Heart right ventricle (tissue), 16 donors: ENCODE results near the gene DBI. TPM values are rescaled to one million over a fixed set of nuclear protein-coding genes. Genes with fewer than 3 reads are reported as not detected.

Experiments used
- ATAC-seq, 8 donors: fragments of 200-7000 bp; cut with Tn5 transposase; one replicate each; pipeline ENCODE4 v1.9.1; 2020; ENCODE audit warnings: mild to moderate bottlenecking in 8 of 8, moderate library complexity in 8 of 8, moderate number of reproducible peaks in 1 of 8
- DNase-seq, 2 donors: peaks; one replicate each; pipeline ENCODE4 v3.0.0-alpha.2; 2020
- H3K27ac ChIP-seq, 10 donors: fragments of 200-600 bp; sonication (generic) in 2 of 10; one replicate each; pipeline versions ENCODE4 v1.5.0 to v1.8.0; 2020 to 2022; ENCODE audit warnings: mild to moderate bottlenecking in 3 of 10
- H3K27me3 ChIP-seq, 7 donors: fragments of 200-600 bp; one replicate each; pipeline ENCODE4 v1.8.0; 2021 to 2022; ENCODE audit warnings: mild to moderate bottlenecking in 2 of 7
- H3K36me3 ChIP-seq, 9 donors: fragments of 200-600 bp; sonication (generic) in 1 of 9; one replicate each; pipeline versions ENCODE4 v1.5.0 to v1.8.0; 2020 to 2022; ENCODE audit warnings: mild to moderate bottlenecking in 2 of 9
- H3K4me1 ChIP-seq, 9 donors: fragments of 200-600 bp; sonication (generic) in 1 of 9; one replicate each; pipeline versions ENCODE4 v1.5.0 to v1.8.0; 2020 to 2022; ENCODE audit warnings: mild to moderate bottlenecking in 4 of 9
- H3K4me3 ChIP-seq, 10 donors: fragments of 200-600 bp; sonication (generic) in 2 of 10; one replicate each; pipeline versions ENCODE4 v1.5.0 to v1.8.0; 2020 to 2022; ENCODE audit warnings: mild to moderate bottlenecking in 7 of 10, moderate library complexity in 2 of 10
- H3K9me3 ChIP-seq, 11 donors: fragments of 200-600 bp in 10 of 11; sonication (generic) in 2 of 11; one replicate each; pipeline versions ENCODE4 v1.5.0 to v1.8.0; 2013 to 2022; ENCODE audit warnings: mild to moderate bottlenecking in 2 of 11, control low read depth in 1 of 11, moderate library complexity in 1 of 11
- CTCF ChIP-seq, 9 donors: fragments of 200-600 bp; sonication (generic) in 2 of 9; IDR thresholded peaks; one replicate each; pipeline versions ENCODE4 v1.5.0 to v1.8.0; 2021 to 2022; ENCODE audit warnings: antibody characterized with exemption in 9 of 9, mild to moderate bottlenecking in 5 of 9, moderate library complexity in 1 of 9
- WGBS, 2 donors: extraction: QIAGEN DNeasy Blood & Tissue Kit; methylation state at CpG; one replicate each; pipeline ENCODE4 v1.1.7; 2013; ENCODE audit warnings: inconsistent platforms in 1 of 2; 5-methylcytosine and 5-hydroxymethylcytosine counted together
- intact Hi-C, 10 donors: fragments of 100-400 bp; cut with DNase I; formaldehyde crosslinking; loops; one replicate each; pipeline versions ENCODE4 v1.11.1 to v1.14.2; 2022
- polyA plus RNA-seq, 2 donors: library from polyadenylated mRNA; stranded (reverse); fragments of 200-250 nt; gene quantifications; one replicate each; pipeline ENCODE4 v1.2.3, GENCODE V29; 2013
- total RNA-seq, 10 donors: library from RNA; stranded (reverse); fragmentation: NEBNext Ultra II Directional in 3 of 10; extraction: Animal tissue kit (Norgen Biotek cat#: 25700) in 3 of 10; gene quantifications; one replicate each; pipeline versions ENCODE4 v1.2.1 to v1.2.4, GENCODE V29; 2021 to 2023
- donor health status: Arrhythmogenic right ventricular cardiomyopathy.
- donor health status: ischemic (EF 13 %, LVEDD 7.1; RV severe dilation, severe dysfunction).
- donor health status: healthy with polysubstance abuse.
- donor health status: DM: no; HTN: yes; CAD: no.
- donor health status: DM: no; HTN: no; CAD: no.
- donor health status: ischemic (EF 25% LVEDD 6.9; RV normal size, moderate dysfunction).
- donor health status: ischemic (EF 25% LVEDD 5.7; RV mildly dilated, moderate dysfunction).
- donor health status: healthy.
- donor health status: DM: yes; HTN: yes; CAD: no.
- donor health status: Ischemic cardiomyopathy.
- donor health status: ischemic (EF 35%, LVEDD 5.7; RV mildly dilated, moderate dysfunction).
- donor health status: nonischemic (EF 11% LVEDD 7.7; RV severe dilation, severe dysfunction).
- donor health status: DM: yes; HTN: yes; CAD: no.
- donor health status: PGD.
- donor health status: ischemic (EF 29% LVEDD 5.4; RV normal size, mild dysfunction).
- donor health status: nonischemic (EF 23%, LVEDD 6.1; RV moderate dilation, normal function).

The DBI gene
- total and polyA plus RNA-seq, 12 donors = 195 to 502 (median 274) TPM

DNA sequence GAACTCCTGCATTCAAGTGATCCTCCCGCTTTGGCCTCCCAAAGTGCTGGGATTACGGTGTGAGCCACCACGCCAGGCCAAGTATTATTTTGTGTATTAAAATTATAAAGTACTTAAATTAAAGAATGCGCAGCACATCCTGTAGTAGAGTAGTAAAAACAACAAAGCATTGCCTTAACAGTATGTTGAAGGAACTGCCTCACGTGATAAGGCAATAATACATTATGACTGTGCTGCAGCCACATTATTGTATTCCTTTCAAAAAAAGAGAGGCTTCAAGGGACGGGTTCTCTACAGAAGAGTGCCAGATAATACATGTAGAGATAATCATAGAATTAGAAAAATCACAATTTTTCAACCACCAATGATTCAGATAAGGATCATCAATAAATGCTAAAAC, 33.8 kb upstream of the DBI start:
- Histone ChIP-seq H3K9me3 (no peaks in the 10 kb centered on the region), H3K36me3 (peaks cover 0 to 39% (median 0%) of the 10 kb centered on the region in 9 donors), H3K4me3 (no peak overlapping the region), H3K4me1 (no peaks in the 10 kb centered on the region), H3K27me3 (no peaks in the 10 kb centered on the region), H3K27ac (no peak overlapping the region)
- DNase-seq (no peak), ATAC-seq (no peak)
- intact Hi-C loops = no loop called here
- WGBS, 2 donors = 87 to 97% methylated on average over 6 of the region's 6 CpGs
- no peak for TF ChIP-seq CTCF (IDR thresholded peaks at IDR 0.05)

GRCh38 chr2:119333360-119333759, 33.4 kb upstream of the DBI start:
- WGBS, 2 donors = 91 to 97% methylated on average over 3 of the region's 3 CpGs
- H3K4me1 ChIP-seq = no peaks in the 10 kb centered on the region
- intact Hi-C loops = no loop called here

GRCh38 chr2:119333833-119334232, 32.9 kb upstream of the DBI start:
- Histone ChIP-seq H3K4me3 (no peak overlapping the region), H3K36me3 (peaks cover 0 to 48% (median 0%) of the 10 kb centered on the region in 9 donors), H3K4me1 (peaks cover 0 to under 1% (median 0%) of the 10 kb centered on the region in 9 donors), H3K27ac (no peak overlapping the region), H3K9me3 (no peaks in the 10 kb centered on the region), H3K27me3 (no peaks in the 10 kb centered on the region)
- no peak for ATAC-seq
- DNase-seq = no peak
- 98% methylated on average over 2 of the region's 2 CpGs for WGBS, 2 donors
- intact Hi-C loops = no loop called here
- no peak for TF ChIP-seq CTCF (IDR thresholded peaks at IDR 0.05)

More at GRCh38 chr2:119333360-119333759, 33.4 kb upstream of the DBI start:
- no peak for TF ChIP-seq CTCF (IDR thresholded peaks at IDR 0.05)
- H3K27ac ChIP-seq = no peak overlapping the region
- no peak for ATAC-seq
- peaks cover 0 to 43% (median 0%) of the 10 kb centered on the region in 9 donors for H3K36me3 ChIP-seq
- no peak overlapping the region for H3K4me3 ChIP-seq
- no peak for DNase-seq
- H3K27me3 ChIP-seq = no peaks in the 10 kb centered on the region
- no peaks in the 10 kb centered on the region for H3K9me3 ChIP-seq

DNA sequence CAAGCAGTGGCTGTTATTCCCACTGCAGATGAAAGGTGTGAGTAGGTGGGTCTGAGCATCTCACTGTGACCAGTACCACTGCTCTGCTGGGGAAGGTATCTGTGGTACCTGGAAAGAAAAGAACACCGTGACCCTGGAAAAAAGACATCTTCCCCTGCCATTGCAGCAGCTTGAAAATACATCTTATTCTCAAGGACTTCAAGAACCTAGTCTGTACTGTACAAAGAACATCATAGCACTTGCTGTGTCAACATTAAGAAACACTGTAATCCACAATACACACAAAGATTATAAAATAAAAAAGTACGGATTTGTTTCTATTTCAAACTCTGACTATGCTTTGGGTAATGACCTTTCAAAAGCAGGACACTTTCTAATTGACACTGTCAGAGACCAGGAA, 29.0 kb upstream of the DBI start:
- H3K4me1 ChIP-seq = peaks cover 0 to 8% (median 0%) of the 10 kb centered on the region in 9 donors
- no peaks in the 10 kb centered on the region for H3K27me3 ChIP-seq
- 93 to 96% methylated on average over 2 of the region's 2 CpGs for WGBS, 2 donors
- no peak for TF ChIP-seq CTCF (IDR thresholded peaks at IDR 0.05)
- H3K27ac ChIP-seq = no peak overlapping the region
- H3K9me3 ChIP-seq = no peaks in the 10 kb centered on the region
- ATAC-seq = no peak
- no peak for DNase-seq
- no peak overlapping the region for H3K4me3 ChIP-seq
- peaks cover 0 to 53% (median 0%) of the 10 kb centered on the region in 9 donors for H3K36me3 ChIP-seq
- intact Hi-C loops = no loop called here
